ENCODE data around the gene GP1BB.

Gene GP1BB

DNA sequence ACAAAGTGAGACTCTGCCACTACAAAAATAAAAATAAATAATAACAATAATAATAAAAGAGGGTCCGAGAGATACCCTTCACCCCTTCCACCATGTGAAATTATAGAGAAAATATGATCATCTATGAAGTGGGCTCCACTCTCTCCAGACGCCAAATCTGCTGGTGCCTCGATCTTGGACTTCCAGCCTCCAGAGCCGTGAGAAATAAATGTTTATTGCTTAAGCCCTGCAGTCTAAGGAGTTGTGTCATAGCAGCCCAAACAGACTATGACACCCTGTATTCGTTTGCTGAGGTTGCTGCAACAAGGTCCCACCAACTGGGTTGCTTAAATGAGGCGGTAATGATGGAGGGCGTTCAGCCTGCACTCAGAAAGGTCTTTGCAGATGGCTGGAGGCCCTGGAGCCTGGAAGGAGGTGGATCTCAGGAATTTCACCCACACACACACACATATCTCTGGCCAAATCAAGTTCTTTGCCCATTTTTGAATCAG, 16.6 kb upstream of the GP1BB start:
- no peak overlapping the region for H2AFZ ChIP-seq (ENCODE audit: low read depth, low read length)
- no peak overlapping the region for H3K9ac ChIP-seq (ENCODE audit: low read length)
- H3K4me3 ChIP-seq (ENCODE audit: low read length), result no peak overlapping the region
- no peak overlapping the region for H3K4me2 ChIP-seq (ENCODE audit: low read length)
- no peak overlapping the region for H3K27ac ChIP-seq (ENCODE audit: low read length)
- H3K79me2 ChIP-seq (ENCODE audit: low read length), result no peaks in the 10 kb centered on the region
- TF ChIP-seq EZH2phosphoT487 (IDR thresholded peaks at IDR 0.05; ENCODE audit: low read depth) (no peak), CTCF (IDR thresholded peaks at IDR 0.05; ENCODE audit: low read depth, low read length) (no peak)
- H4K20me1 ChIP-seq (ENCODE audit: insufficient read depth, low read length), result no peaks in the 10 kb centered on the region
- no peaks in the 10 kb centered on the region for H3K36me3 ChIP-seq (replicated peaks; ENCODE audit: low read depth, low read length)
- no peaks in the 10 kb centered on the region for H3K27me3 ChIP-seq (ENCODE audit: low read depth, low read length)
- no peaks in the 10 kb centered on the region; the same call in 1 of the 2 replicates for H3K4me1 ChIP-seq (ENCODE audit: low read length)
- no peaks in the 10 kb centered on the region for H3K9me3 ChIP-seq (ENCODE audit: insufficient read depth, low read length)

DNA sequence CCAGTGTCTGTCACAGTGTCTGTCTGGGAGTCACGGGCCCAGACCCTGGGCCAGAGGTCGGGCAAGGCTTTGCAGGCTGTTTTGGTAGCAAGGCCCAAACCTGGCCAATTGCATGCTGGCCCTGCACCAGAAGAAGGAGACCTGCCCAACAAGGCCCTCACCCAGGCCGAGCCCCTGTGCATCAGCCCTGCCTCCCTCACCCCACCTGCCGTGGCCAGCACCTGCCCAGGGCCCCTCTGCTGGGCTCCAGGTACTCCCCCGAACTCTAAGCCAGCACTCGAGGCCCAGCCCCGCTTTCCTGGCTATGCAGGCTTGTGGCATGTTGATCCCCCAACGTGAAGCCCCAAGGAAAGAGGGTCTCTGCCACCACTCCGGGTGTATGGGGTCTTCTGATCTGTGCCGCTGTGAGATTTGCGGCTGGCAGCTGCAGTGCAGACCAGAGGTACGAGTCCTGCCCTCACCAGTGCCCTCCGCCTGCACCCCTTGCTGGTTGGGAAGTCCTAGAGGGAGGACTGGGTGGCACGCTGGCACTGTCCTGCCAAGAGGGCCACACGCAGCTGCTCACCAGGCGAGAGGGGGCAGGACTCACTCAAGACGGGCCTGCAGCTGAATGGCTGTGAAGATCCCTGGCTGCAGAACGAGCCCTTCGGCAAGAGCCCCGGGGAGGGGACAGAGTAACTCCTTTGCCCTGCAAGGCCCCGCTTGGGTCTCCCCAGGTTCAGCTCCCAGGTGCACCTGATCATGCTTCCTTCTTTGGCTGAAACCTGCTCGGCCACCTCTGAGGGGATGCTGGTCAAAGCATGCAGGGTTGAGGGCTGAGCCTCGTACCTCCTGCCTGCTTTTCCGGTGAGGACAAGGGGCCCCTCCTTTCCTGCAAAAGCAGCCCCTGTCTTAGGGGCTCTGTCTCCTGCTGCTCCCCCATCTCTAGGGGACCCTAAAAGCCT, 15.7 kb upstream of the GP1BB start:
- H3K27me3 ChIP-seq (ENCODE audit: low read depth, low read length), result no peaks in the 10 kb centered on the region
- TF ChIP-seq EZH2phosphoT487 (IDR thresholded peaks at IDR 0.05; ENCODE audit: low read depth), result no peak
- H3K9me3 ChIP-seq (ENCODE audit: insufficient read depth, low read length), result no peaks in the 10 kb centered on the region
- no peak overlapping the region for H2AFZ ChIP-seq (ENCODE audit: low read depth, low read length)
- H3K36me3 ChIP-seq (replicated peaks; ENCODE audit: low read depth, low read length), result no peaks in the 10 kb centered on the region
- no peak overlapping the region for H3K4me2 ChIP-seq (ENCODE audit: low read length)
- H3K79me2 ChIP-seq (ENCODE audit: low read length), result no peaks in the 10 kb centered on the region
- H3K9ac ChIP-seq (ENCODE audit: low read length), result no peak overlapping the region
- no peak overlapping the region for H3K27ac ChIP-seq (ENCODE audit: low read length)
- no peak overlapping the region for H3K4me3 ChIP-seq (ENCODE audit: low read length)
- H3K4me1 ChIP-seq (ENCODE audit: low read length), result no peaks in the 10 kb centered on the region
- no peaks in the 10 kb centered on the region for H4K20me1 ChIP-seq (ENCODE audit: insufficient read depth, low read length)

GRCh38 chr22:19708321-19709011, 14.9 kb upstream of the GP1BB start:
- no peak for TF ChIP-seq EZH2phosphoT487 (IDR thresholded peaks at IDR 0.05; ENCODE audit: low read depth)
- TF ChIP-seq CTCF (IDR thresholded peaks at IDR 0.05; ENCODE audit: low read depth, low read length), result no peak
- Histone ChIP-seq H3K9me3 (ENCODE audit: insufficient read depth, low read length) (no peaks in the 10 kb centered on the region), H3K27me3 (ENCODE audit: low read depth, low read length) (no peaks in the 10 kb centered on the region), H3K4me3 (ENCODE audit: low read length) (no peak overlapping the region), H3K79me2 (ENCODE audit: low read length) (no peaks in the 10 kb centered on the region), H3K4me2 (ENCODE audit: low read length) (no peak overlapping the region), H2AFZ (ENCODE audit: low read depth, low read length) (no peak overlapping the region), H3K36me3 (replicated peaks; ENCODE audit: low read depth, low read length) (no peaks in the 10 kb centered on the region), H3K27ac (ENCODE audit: low read length) (no peak overlapping the region), H3K4me1 (ENCODE audit: low read length) (no peaks in the 10 kb centered on the region), H4K20me1 (ENCODE audit: insufficient read depth, low read length) (no peaks in the 10 kb centered on the region), H3K9ac (ENCODE audit: low read length) (no peak overlapping the region)

DNA sequence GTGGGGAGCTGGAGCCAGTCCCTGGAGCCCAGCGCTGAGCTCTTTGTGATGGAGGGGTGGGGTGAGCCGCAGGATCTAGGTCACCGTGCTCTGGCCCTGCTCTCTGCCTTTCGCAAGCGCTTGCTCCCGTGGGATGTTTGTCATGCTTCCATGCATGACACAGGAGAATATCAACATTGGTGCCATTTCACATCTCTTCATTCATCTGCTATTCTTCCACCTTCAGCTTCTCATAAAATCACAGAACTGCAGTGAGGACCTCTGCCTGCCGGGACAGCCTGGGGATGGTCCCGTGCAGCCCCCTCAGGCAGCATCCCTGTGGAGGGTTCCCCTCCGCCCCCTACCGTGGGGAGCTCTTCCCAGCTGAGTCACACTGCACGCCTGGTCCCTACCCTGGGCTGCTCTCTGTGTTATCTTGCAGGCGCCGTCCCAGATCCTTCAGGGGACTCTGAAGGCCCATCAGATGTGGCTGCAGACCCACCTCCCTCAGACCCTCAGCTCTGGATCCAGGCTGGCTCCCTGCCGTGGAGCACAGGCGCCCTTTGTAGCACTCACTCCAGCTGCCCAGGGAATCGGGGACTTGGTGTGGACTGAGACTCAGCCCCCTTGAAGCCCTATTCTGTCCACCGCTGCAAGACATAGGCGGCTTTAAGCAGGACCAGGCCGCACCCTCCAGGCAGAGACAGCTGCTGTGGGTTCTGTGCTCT, 14.1 kb upstream of the GP1BB start:
- no peak overlapping the region for H3K27ac ChIP-seq (ENCODE audit: low read length)
- no peaks in the 10 kb centered on the region for H3K4me1 ChIP-seq (ENCODE audit: low read length)
- H4K20me1 ChIP-seq (ENCODE audit: insufficient read depth, low read length), result no peaks in the 10 kb centered on the region
- no peak overlapping the region for H2AFZ ChIP-seq (ENCODE audit: low read depth, low read length)
- H3K79me2 ChIP-seq (ENCODE audit: low read length), result no peaks in the 10 kb centered on the region
- H3K9ac ChIP-seq (ENCODE audit: low read length), result no peak overlapping the region
- H3K4me2 ChIP-seq (ENCODE audit: low read length), result no peak overlapping the region
- no peaks in the 10 kb centered on the region for H3K9me3 ChIP-seq (ENCODE audit: insufficient read depth, low read length)
- H3K4me3 ChIP-seq (ENCODE audit: low read length), result no peak overlapping the region
- TF ChIP-seq CTCF (IDR thresholded peaks at IDR 0.05; ENCODE audit: low read depth, low read length) (no peak), EZH2phosphoT487 (IDR thresholded peaks at IDR 0.05; ENCODE audit: low read depth) (no peak)
- H3K27me3 ChIP-seq (ENCODE audit: low read depth, low read length), result no peaks in the 10 kb centered on the region
- H3K36me3 ChIP-seq (replicated peaks; ENCODE audit: low read depth, low read length), result no peaks in the 10 kb centered on the region

Measured in OCI-LY3 (cell line).